Heart left ventricle (tissue), 16 donors: Measurements from ENCODE around the gene GIGYF1. TPM values are rescaled to one million over a fixed set of nuclear protein-coding genes. Genes with fewer than 3 reads are reported as not detected.
"Not testable (repeated sequence)": the region's sequence is repeated elsewhere in the genome, so short reads cannot be mapped to it uniquely, and the experiment has no call there.

Source experiments
- ATAC-seq, 4 donors: fragments of 200-7000 bp; cut with Tn5 transposase; one replicate each; pipeline ENCODE4 v1.9.1; 2020 to 2022; ENCODE audit warnings: moderate library complexity in 4 of 4, mild to moderate bottlenecking in 3 of 4, moderate number of reproducible peaks in 1 of 4
- DNase-seq, 5 donors: peaks; one replicate each; pipeline ENCODE4 v3.0.0-alpha.2; 2020
- H3K27ac ChIP-seq, 12 donors: fragments of 200-600 bp; sonication (generic) in 4 of 12; one replicate each; pipeline versions ENCODE4 v1.5.0 to v1.8.0; 2016 to 2022; ENCODE audit warnings: mild to moderate bottlenecking in 2 of 12
- H3K27me3 ChIP-seq, 9 donors: fragments of 200-600 bp; sonication (generic) in 2 of 9; one replicate each; pipeline versions ENCODE4 v1.5.1 to v1.8.0; 2016 to 2022; ENCODE audit warnings: mild to moderate bottlenecking in 3 of 9
- H3K36me3 ChIP-seq, 9 donors: fragments of 200-600 bp; sonication (generic) in 2 of 9; one replicate each; pipeline versions ENCODE4 v1.5.0 to v1.8.0; 2018 to 2022; ENCODE audit warnings: mild to moderate bottlenecking in 2 of 9
- H3K4me1 ChIP-seq, 12 donors: fragments of 200-600 bp; sonication (generic) in 4 of 12; one replicate each; pipeline versions ENCODE4 v1.5.0 to v1.8.0; 2016 to 2022; ENCODE audit warnings: mild to moderate bottlenecking in 3 of 12
- H3K4me3 ChIP-seq, 12 donors: fragments of 200-600 bp; sonication (generic) in 4 of 12; one replicate each; pipeline versions ENCODE4 v1.5.0 to v1.8.0; 2017 to 2022; ENCODE audit warnings: mild to moderate bottlenecking in 9 of 12, moderate library complexity in 4 of 12
- H3K9me3 ChIP-seq, 12 donors: fragments of 200-600 bp; sonication (generic) in 4 of 12; one replicate each; pipeline versions ENCODE4 v1.5.0 to v1.8.0; 2016 to 2022; ENCODE audit warnings: mild to moderate bottlenecking in 1 of 12
- POLR2A ChIP-seq, 2 donors: fragments of 450-650 bp; IDR thresholded peaks; one replicate each; pipeline ENCODE4 v1.6.1; 2017; ENCODE audit warnings: antibody characterized with exemption in 2 of 2, mild to moderate bottlenecking in 2 of 2, moderate library complexity in 2 of 2
- WGBS, 4 donors: extraction: QIAGEN DNeasy Blood & Tissue Kit in 2 of 4; methylation state at CpG; one replicate each; pipeline versions ENCODE4 v1.1.5 to v1.1.7; 2013 to 2018; 5-methylcytosine and 5-hydroxymethylcytosine counted together
- intact Hi-C, 10 donors: fragments of 100-400 bp; cut with DNase I; formaldehyde crosslinking; loops; one replicate each; pipeline versions ENCODE4 v1.11.1 to v1.14.2; 2022
- polyA plus RNA-seq, 2 donors: library from polyadenylated mRNA; stranded (reverse); fragments of 200-250 nt; gene quantifications; one replicate each; pipeline ENCODE4 v1.2.3, GENCODE V29; 2013
- total RNA-seq, 9 donors: library from RNA; depleted of rRNA in 2 of 9; stranded (reverse); fragments of >200 nt in 2 of 9; fragmentation: NEBNext Ultra II Directional in 3 of 9; extraction: Animal tissue kit (Norgen Biotek cat#: 25700) in 3 of 9; gene quantifications; one replicate each; pipeline versions ENCODE4 v1.1.0 to v1.2.4, GENCODE V29; 2016 to 2023
- TF ChIP-seq, protein P1 (sequence below), 12 donors: fragments of 200-600 bp; sonication (generic) in 4 of 12; IDR thresholded peaks; one replicate each; pipeline versions ENCODE4 v1.5.0 to v1.8.0; 2018 to 2022; ENCODE audit warnings: antibody characterized with exemption in 12 of 12, mild to moderate bottlenecking in 5 of 12
- donor health status: ischemic (EF 13 %, LVEDD 7.1; RV severe dilation, severe dysfunction).
- donor health status: healthy with polysubstance abuse.
- donor health status: DM: no; HTN: yes; CAD: no.
- donor health status: DM: no; HTN: no; CAD: no.
- donor health status: ischemic (EF 25% LVEDD 6.9; RV normal size, moderate dysfunction).
- donor health status: ischemic (EF 25% LVEDD 5.7; RV mildly dilated, moderate dysfunction).
- donor health status: healthy.
- donor health status: DM: yes; HTN: yes; CAD: no.
- donor health status: ischemic (EF 35%, LVEDD 5.7; RV mildly dilated, moderate dysfunction).
- donor health status: nonischemic (EF 11% LVEDD 7.7; RV severe dilation, severe dysfunction).
- donor health status: DM: yes; HTN: yes; CAD: no.
- donor health status: PGD.
- donor health status: ischemic (EF 29% LVEDD 5.4; RV normal size, mild dysfunction).
- donor health status: nonischemic (EF 23%, LVEDD 6.1; RV moderate dilation, normal function).

GIGYF1 gene
- total and polyA plus RNA-seq, 11 donors = 12.9 to 31.7 (median 23.2) TPM

- Histone ChIP-seq H3K27ac (no peak overlapping the region), H3K36me3 (no peaks in the 10 kb centered on the region), H3K27me3 (peaks cover 11 to 50% (median 34%) of the 10 kb centered on the region in 9 donors), H3K4me1 (peaks cover 0 to 11% (median 0%) of the 10 kb centered on the region in 12 donors), H3K4me3 (no peak overlapping the region), H3K9me3 (no peaks in the 10 kb centered on the region)
- intact Hi-C loops = loop anchor here in 2 of 10 donors (5.0 to 10.0 kb wide), 3 partner anchors 128 to 255 kb away; partner anchors contain the start of gene SPACDR (in 1 of the 2)
- no peak for ATAC-seq
- 53 to 60% (median 58%) methylated on average over 7 to 8 of the region's 8 CpGs for WGBS, 4 donors
- peak in 1 of 5 donors; percentile 4 for DNase-seq
- TF ChIP-seq, protein P1, sequence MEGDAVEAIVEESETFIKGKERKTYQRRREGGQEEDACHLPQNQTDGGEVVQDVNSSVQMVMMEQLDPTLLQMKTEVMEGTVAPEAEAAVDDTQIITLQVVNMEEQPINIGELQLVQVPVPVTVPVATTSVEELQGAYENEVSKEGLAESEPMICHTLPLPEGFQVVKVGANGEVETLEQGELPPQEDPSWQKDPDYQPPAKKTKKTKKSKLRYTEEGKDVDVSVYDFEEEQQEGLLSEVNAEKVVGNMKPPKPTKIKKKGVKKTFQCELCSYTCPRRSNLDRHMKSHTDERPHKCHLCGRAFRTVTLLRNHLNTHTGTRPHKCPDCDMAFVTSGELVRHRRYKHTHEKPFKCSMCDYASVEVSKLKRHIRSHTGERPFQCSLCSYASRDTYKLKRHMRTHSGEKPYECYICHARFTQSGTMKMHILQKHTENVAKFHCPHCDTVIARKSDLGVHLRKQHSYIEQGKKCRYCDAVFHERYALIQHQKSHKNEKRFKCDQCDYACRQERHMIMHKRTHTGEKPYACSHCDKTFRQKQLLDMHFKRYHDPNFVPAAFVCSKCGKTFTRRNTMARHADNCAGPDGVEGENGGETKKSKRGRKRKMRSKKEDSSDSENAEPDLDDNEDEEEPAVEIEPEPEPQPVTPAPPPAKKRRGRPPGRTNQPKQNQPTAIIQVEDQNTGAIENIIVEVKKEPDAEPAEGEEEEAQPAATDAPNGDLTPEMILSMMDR (IDR thresholded peaks at IDR 0.05) = no peak
- no peak for TF ChIP-seq POLR2A (IDR thresholded peaks at IDR 0.05)
These were observed 25.7 kb upstream of the GIGYF1 start for GRCh38 chr7:100719523-100720278.

DNA sequence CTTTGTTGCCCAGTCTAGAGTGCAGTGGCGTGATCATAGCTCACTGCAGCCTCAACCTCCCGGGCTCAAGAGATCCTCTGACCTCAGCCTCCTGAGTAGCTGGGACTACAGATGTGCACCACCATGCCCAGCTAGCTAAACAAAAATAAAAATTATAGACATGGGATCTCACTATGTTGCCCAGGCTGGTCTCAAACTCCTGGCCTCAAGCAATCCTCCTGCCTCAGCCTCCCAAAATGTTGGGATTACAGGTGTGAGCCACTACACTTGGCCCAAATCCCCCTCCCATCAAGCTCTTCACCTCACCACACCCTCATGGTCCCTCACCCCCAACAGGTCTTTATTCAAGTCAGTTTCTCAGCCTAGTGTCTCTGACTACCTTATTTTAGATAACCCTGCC, 23.0 kb upstream of the GIGYF1 start:
- Histone ChIP-seq H3K4me1 (peaks cover 0 to 11% (median 0%) of the 10 kb centered on the region in 12 donors), H3K27me3 (peaks cover 11 to 31% (median 25%) of the 10 kb centered on the region in 9 donors)
- intact Hi-C loops = loop anchor here in 1 of 10 donors (5.0 kb wide), 1 partner anchor 130 kb away; no protein-coding TSS in a partner anchor
- not testable (repeated sequence) for H3K27ac ChIP-seq, ATAC-seq, DNase-seq, H3K36me3 ChIP-seq, H3K9me3 ChIP-seq, H3K4me3 ChIP-seq
- 86 to 94% (median 90%) methylated on average over 2 of the region's 2 CpGs for WGBS, 4 donors

- 67 to 82% (median 77%) methylated on average over 8 of the region's 8 CpGs for WGBS, 4 donors
- Histone ChIP-seq H3K36me3 (no peaks in the 10 kb centered on the region), H3K4me1 (no peaks in the 10 kb centered on the region), H3K4me3 (no peak overlapping the region), H3K27me3 (peaks cover 0 to 7% (median 4%) of the 10 kb centered on the region in 9 donors), H3K9me3 (no peaks in the 10 kb centered on the region), H3K27ac (no peak overlapping the region)
- TF ChIP-seq, protein P1 (IDR thresholded peaks at IDR 0.05) = no peak
- no peak for TF ChIP-seq POLR2A (IDR thresholded peaks at IDR 0.05)
- ATAC-seq = no peak
- peak in 1 of 5 donors; percentile 42 for DNase-seq
- intact Hi-C loops = loop anchor here in 1 of 10 donors (5.0 kb wide), 1 partner anchor 133 kb away; no protein-coding TSS in a partner anchor
These were observed 20.7 kb upstream of the GIGYF1 start for GRCh38 chr7:100714725-100715124.

GRCh38 chr7:100711369-100711768, 17.3 kb upstream of the GIGYF1 start:
- no peak overlapping the region for H3K4me3 ChIP-seq
- no peaks in the 10 kb centered on the region for H3K27me3 ChIP-seq
- no peak for TF ChIP-seq POLR2A (IDR thresholded peaks at IDR 0.05)
- TF ChIP-seq, protein P1 (IDR thresholded peaks at IDR 0.05) = no peak
- WGBS, 4 donors = 73 to 78% (median 74%) methylated on average over 10 to 11 of the region's 11 CpGs
- H3K27ac ChIP-seq = no peak overlapping the region
- H3K4me1 ChIP-seq = peaks cover 0 to 18% (median 11%) of the 10 kb centered on the region in 12 donors
- intact Hi-C loops = no loop called here
- H3K36me3 ChIP-seq = peaks cover 0 to 16% (median 7%) of the 10 kb centered on the region in 9 donors
- H3K9me3 ChIP-seq = no peaks in the 10 kb centered on the region
- DNase-seq (peak in 1 of 5 donors; percentile 60), ATAC-seq (no peak)
